SU-DHL-6 (cell line): ENCODE data around the gene FAM114A2.

Experiments
- H2AFZ ChIP-seq: fragments of 200-600 bp; sonication (generic); 2 replicates; pipeline ENCODE4 v1.6.1; 2014; ENCODE audit warnings: low read depth, mild to moderate bottlenecking, moderate library complexity, mixed read lengths, antibody characterized with exemption, low read length; ENCODE audit not compliant: severe bottlenecking
- H3F3A ChIP-seq: fragments of 200-600 bp; shearing (Covaris generic); 2 replicates; pipeline ENCODE4 v1.6.0; 2016; ENCODE audit warnings: antibody characterized with exemption, mild to moderate bottlenecking; ENCODE audit not compliant: insufficient read depth
- H3K27ac ChIP-seq: fragments of 200-600 bp; sonication (generic); 2 replicates; pipeline ENCODE4 v1.5.1; 2016; ENCODE audit warnings: low read depth, mild to moderate bottlenecking, low read length, moderate library complexity, mixed read lengths
- H3K27me3 ChIP-seq: fragments of 200-600 bp; sonication (generic), shearing (Covaris generic); 2 replicates; pipeline ENCODE4 v1.6.0; 2014; ENCODE audit warnings: mild to moderate bottlenecking, low read length
- H3K36me3 ChIP-seq: fragments of 200-600 bp; sonication (generic); 2 replicates; pipeline ENCODE4 v1.6.1; 2014; ENCODE audit warnings: mild to moderate bottlenecking, low read length, mixed read lengths
- H3K4me2 ChIP-seq: fragments of 300-600, 200-600 bp; shearing (Covaris generic), sonication (generic); 2 replicates; pipeline ENCODE4 v1.6.0; 2014; ENCODE audit warnings: low read length, low read depth, mild to moderate bottlenecking; ENCODE audit not compliant: poor library complexity, severe bottlenecking
- H3K4me3 ChIP-seq: fragments of 200-600 bp; sonication (generic); 2 replicates; pipeline ENCODE4 v1.5.1; 2014; ENCODE audit warnings: antibody characterized with exemption, low read length, mild to moderate bottlenecking, mixed read lengths; ENCODE audit not compliant: insufficient read depth, poor library complexity, severe bottlenecking
- H3K79me2 ChIP-seq: fragments of 200-600 bp; sonication (generic); 2 replicates; pipeline ENCODE4 v1.6.1; 2014; ENCODE audit warnings: mild to moderate bottlenecking, low read length, moderate library complexity; ENCODE audit not compliant: insufficient read depth
- H3K9ac ChIP-seq: fragments of 200-600 bp; sonication (generic); 2 replicates; pipeline ENCODE4 v1.7.0; 2014; ENCODE audit warnings: mild to moderate bottlenecking, low read length
- H3K9me2 ChIP-seq: fragments of 200-600 bp; sonication (generic); replicated peaks from 2 replicates; pipeline ENCODE4 v1.6.1; 2014; ENCODE audit warnings: low read length; ENCODE audit not compliant: insufficient read depth
- H3K9me3 ChIP-seq: fragments of 200-600 bp; sonication (generic); 2 replicates; pipeline ENCODE4 v1.6.1; 2014; ENCODE audit warnings: low read length, mixed read lengths; ENCODE audit not compliant: insufficient read depth
- H4K20me1 ChIP-seq: fragments of 200-600 bp; sonication (generic); 2 replicates; pipeline ENCODE4 v1.6.1; 2014; ENCODE audit warnings: low read depth, mild to moderate bottlenecking, antibody characterized with exemption, low read length, moderate library complexity, mixed read lengths
- EZH2phosphoT487 ChIP-seq: fragments of 200-600 bp; sonication (generic), shearing (Covaris generic); conservative IDR thresholded peaks from 2 replicates; pipeline ENCODE4 v1.6.1; 2018; ENCODE audit warnings: mild to moderate bottlenecking, antibody characterized with exemption, low read length, moderate library complexity, mixed read lengths
- TF ChIP-seq, protein P1 (sequence below): fragments of 200-600 bp; sonication (generic); IDR thresholded peaks from one replicate; pipeline ENCODE4 v1.5.1; 2017; ENCODE audit warnings: antibody characterized with exemption, mild to moderate bottlenecking, low read length, moderate library complexity; ENCODE audit not compliant: insufficient read depth, poor library complexity, severe bottlenecking

FAM114A2 gene

DNA sequence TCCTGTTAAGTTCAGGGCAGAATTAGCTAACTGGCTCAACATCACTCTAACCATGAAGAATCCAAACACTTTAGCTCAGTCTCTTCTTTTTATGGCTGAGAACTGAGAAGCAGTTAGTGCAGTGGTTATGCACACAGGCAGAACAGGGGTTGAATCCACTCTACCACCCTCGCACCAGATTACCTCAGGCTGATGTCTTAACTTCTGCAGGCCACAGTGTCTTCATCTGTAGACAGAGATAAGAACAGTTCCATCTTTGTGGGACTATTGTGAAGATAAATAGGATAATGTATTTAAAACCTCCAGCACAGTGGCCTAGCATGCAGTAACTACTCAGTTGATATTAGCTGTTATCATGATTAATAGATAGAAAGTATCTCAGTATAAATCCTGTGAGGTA, 54.8 kb downstream of the FAM114A2 start:
- Histone ChIP-seq H4K20me1 (no peaks in the 10 kb centered on the region), H3K36me3 (no peaks in the 10 kb centered on the region), H3F3A (no peaks in the 10 kb centered on the region), H3K27me3 (no peaks in the 10 kb centered on the region), H2AFZ (no peak overlapping the region), H3K79me2 (no peaks in the 10 kb centered on the region), H3K4me3 (no peak overlapping the region), H3K9me2 (no peaks in the 10 kb centered on the region), H3K9me3 (no peaks in the 10 kb centered on the region), H3K4me2 (no peak overlapping the region), H3K9ac (no peak overlapping the region), H3K27ac (no peak overlapping the region)
- TF ChIP-seq, protein P1, sequence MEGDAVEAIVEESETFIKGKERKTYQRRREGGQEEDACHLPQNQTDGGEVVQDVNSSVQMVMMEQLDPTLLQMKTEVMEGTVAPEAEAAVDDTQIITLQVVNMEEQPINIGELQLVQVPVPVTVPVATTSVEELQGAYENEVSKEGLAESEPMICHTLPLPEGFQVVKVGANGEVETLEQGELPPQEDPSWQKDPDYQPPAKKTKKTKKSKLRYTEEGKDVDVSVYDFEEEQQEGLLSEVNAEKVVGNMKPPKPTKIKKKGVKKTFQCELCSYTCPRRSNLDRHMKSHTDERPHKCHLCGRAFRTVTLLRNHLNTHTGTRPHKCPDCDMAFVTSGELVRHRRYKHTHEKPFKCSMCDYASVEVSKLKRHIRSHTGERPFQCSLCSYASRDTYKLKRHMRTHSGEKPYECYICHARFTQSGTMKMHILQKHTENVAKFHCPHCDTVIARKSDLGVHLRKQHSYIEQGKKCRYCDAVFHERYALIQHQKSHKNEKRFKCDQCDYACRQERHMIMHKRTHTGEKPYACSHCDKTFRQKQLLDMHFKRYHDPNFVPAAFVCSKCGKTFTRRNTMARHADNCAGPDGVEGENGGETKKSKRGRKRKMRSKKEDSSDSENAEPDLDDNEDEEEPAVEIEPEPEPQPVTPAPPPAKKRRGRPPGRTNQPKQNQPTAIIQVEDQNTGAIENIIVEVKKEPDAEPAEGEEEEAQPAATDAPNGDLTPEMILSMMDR = no peak
- TF ChIP-seq EZH2phosphoT487 = no peak

DNA sequence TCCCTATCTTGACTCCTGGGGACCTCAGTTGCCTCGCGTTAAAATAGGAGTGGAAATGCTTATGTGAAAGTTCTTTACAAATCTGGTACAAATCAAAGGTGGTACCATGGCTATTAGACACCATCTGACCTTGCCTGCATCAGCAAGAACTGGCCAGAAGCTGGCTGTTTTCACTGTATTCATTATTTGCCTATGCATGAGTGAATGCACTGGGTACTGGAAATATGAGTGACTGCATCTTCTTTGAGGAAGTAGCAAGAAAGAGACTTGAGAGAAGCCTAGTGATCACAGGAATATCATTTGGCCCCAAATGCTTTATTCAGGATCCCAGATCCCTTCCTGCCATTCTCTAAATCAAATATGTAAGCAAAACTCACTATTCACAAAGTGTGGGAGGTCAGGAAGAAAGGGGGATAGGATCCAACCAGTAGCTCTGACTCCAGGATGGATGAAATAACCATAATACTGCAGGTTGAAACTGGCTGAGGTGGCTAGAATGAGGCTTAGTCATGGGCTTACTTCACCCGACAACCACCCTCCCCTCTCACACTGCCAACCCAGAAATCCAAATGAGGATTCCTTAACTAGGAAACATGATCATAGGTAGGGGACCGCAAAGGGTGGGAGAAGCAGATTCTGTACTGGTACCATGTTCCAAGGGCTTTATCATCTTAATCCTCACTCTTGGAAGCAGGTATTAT, 56.7 kb downstream of the FAM114A2 start:
- Histone ChIP-seq H3K9me2 (no peaks in the 10 kb centered on the region), H3K36me3 (no peaks in the 10 kb centered on the region), H3F3A (no peaks in the 10 kb centered on the region), H2AFZ (no peak overlapping the region), H3K9me3 (no peaks in the 10 kb centered on the region), H3K4me2 (no peak overlapping the region), H3K27ac (no peak overlapping the region), H3K79me2 (no peaks in the 10 kb centered on the region), H4K20me1 (no peaks in the 10 kb centered on the region), H3K4me3 (no peak overlapping the region), H3K27me3 (no peaks in the 10 kb centered on the region), H3K9ac (no peak overlapping the region)
- TF ChIP-seq, protein P1 = no peak
- TF ChIP-seq EZH2phosphoT487 = no peak

DNA sequence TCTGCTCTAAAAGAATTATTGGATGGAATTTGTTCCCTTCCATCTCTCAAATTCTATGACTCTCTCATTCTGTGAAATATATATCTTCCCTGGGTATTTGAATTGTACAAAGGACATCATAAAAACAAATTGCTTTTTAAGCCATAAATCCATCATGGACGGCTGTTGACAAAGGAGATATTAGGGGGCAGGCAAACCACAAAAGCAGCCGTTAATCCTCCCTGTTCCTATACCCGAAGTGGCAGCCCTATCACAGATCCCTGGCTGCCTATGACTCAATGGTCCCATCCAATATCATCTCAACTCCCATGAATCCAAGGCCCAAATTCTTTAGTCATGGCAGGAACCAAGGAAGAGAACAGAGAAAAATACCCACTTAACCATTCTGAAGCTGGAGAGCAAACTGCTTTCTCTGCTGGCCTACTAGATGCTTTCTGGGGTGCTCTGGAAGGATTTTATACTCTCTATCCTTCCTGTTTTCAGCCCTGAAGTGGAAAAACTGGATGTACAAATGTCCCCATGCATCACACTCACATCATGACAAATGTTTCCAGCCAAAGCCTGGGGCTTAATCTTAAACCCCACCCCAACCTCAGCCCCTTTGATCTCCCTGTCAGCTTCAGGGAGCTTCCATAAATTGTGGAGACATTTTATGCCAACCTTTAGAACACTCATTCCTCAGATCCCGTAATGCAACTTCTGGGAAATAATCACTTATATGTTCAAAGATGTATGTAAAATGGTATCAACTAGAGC, 59.5 kb downstream of the FAM114A2 start:
- no peaks in the 10 kb centered on the region for H3F3A ChIP-seq
- TF ChIP-seq, protein P1 = no peak
- no peak for TF ChIP-seq EZH2phosphoT487
- H3K36me3 ChIP-seq = no peaks in the 10 kb centered on the region
- H4K20me1 ChIP-seq = no peaks in the 10 kb centered on the region
- H2AFZ ChIP-seq = no peak overlapping the region
- H3K4me3 ChIP-seq = no peak overlapping the region
- H3K9ac ChIP-seq = no peak overlapping the region
- H3K4me2 ChIP-seq = no peak overlapping the region
- H3K79me2 ChIP-seq = no peaks in the 10 kb centered on the region
- H3K27ac ChIP-seq = no peak overlapping the region
- no peaks in the 10 kb centered on the region for H3K9me3 ChIP-seq
- H3K27me3 ChIP-seq = no peaks in the 10 kb centered on the region
- H3K9me2 ChIP-seq = no peaks in the 10 kb centered on the region
